Right renal pelvis (tissue), 4 donors: ENCODE measurements around the gene JAG2. TPM values are rescaled to one million over a fixed set of nuclear protein-coding genes. Genes with fewer than 3 reads are reported as not detected.

Experiments
- DNase-seq, 4 donors: peaks; one replicate each; pipeline ENCODE4 v3.0.0-alpha.2; 2013; ENCODE audit warnings: low read depth in 4 of 4, low spot score in 3 of 4, missing footprints in 1 of 4
- polyA plus RNA-seq, 4 donors: library from polyadenylated mRNA; unstranded; fragments of 120-200 nt; gene quantifications; one replicate each; pipeline ENCODE4 v1.2.1, GENCODE V29; 2013; ENCODE audit not compliant: insufficient read length in 4 of 4

Gene JAG2
- polyA plus RNA-seq, 4 donors: 7.3 to 11.7 (median 9.5) TPM

GRCh38 chr14:105204206-105204930 is 35.8 kb upstream of the JAG2 start:
- DNase-seq: no peak

GRCh38 chr14:105203701-105204100 is 35.1 kb upstream of the JAG2 start:
- no peak for DNase-seq

GRCh38 chr14:105203057-105203531 is 34.5 kb upstream of the JAG2 start:
- DNase-seq: no peak

GRCh38 chr14:105201925-105202513 is 33.4 kb upstream of the JAG2 start:
- DNase-seq: no peak

- DNase-seq: no peak
These were observed 32.8 kb upstream of the JAG2 start for GRCh38 chr14:105201156-105201924.

- no peak for DNase-seq
These were observed 32.1 kb upstream of the JAG2 start for GRCh38 chr14:105200641-105201040.

- DNase-seq: no peak
These were observed 31.5 kb upstream of the JAG2 start for GRCh38 chr14:105200074-105200473.

GRCh38 chr14:105199093-105199492 is 30.5 kb upstream of the JAG2 start:
- no peak for DNase-seq

GRCh38 chr14:105198588-105198987 is 30.0 kb upstream of the JAG2 start:
- no peak for DNase-seq

- no peak for DNase-seq
These were observed 28.6 kb upstream of the JAG2 start for GRCh38 chr14:105197211-105197641.

- DNase-seq: no peak
These were observed 27.8 kb upstream of the JAG2 start for GRCh38 chr14:105196265-105196960.

GRCh38 chr14:105195522-105196264 is 27.1 kb upstream of the JAG2 start:
- no peak for DNase-seq

GRCh38 chr14:105195051-105195450 is 26.5 kb upstream of the JAG2 start:
- DNase-seq: no peak

GRCh38 chr14:105193916-105194782 is 25.6 kb upstream of the JAG2 start:
- DNase-seq: no peak

- no peak for DNase-seq
These were observed 24.5 kb upstream of the JAG2 start for GRCh38 chr14:105192866-105193731.

- no peak for DNase-seq
These were observed 19.5 kb upstream of the JAG2 start for GRCh38 chr14:105187935-105188524.

- DNase-seq: no peak
These were observed 18.5 kb upstream of the JAG2 start for GRCh38 chr14:105187116-105187515.

GRCh38 chr14:105185973-105186372 is 17.4 kb upstream of the JAG2 start:
- no peak for DNase-seq
